Activated naive CD8-positive, alpha-beta T cell (primary cell): ENCODE results near the gene PDIA5.

ENCODE experiments used
- H3K27ac Mint-ChIP-seq: one replicate; pipeline ENCODE4 v1.8.0; 2021; ENCODE audit warnings: mixed read lengths
- H3K27me3 Mint-ChIP-seq: one replicate; pipeline ENCODE4 v1.8.0; 2021; ENCODE audit warnings: mixed read lengths
- H3K36me3 Mint-ChIP-seq: one replicate; pipeline ENCODE4 v1.8.0; 2021; ENCODE audit warnings: mixed read lengths
- H3K4me1 Mint-ChIP-seq: one replicate; pipeline ENCODE4 v1.8.0; 2021; ENCODE audit warnings: low read depth, mixed read lengths
- H3K4me3 Mint-ChIP-seq: one replicate; pipeline ENCODE4 v1.8.0; 2021; ENCODE audit warnings: mild to moderate bottlenecking, mixed read lengths
- H3K9me3 Mint-ChIP-seq: one replicate; pipeline ENCODE4 v1.8.0; 2021; ENCODE audit warnings: low read depth, mixed read lengths

PDIA5 gene

GRCh38 chr3:123072152-123072551, 5.3 kb downstream of the PDIA5 start:
- Mint-ChIP-seq H3K27me3 (no peaks in the 10 kb centered on the region), H3K4me1 (peaks cover 30% of the 10 kb centered on the region), H3K9me3 (no peaks in the 10 kb centered on the region), H3K27ac (no peak overlapping the region), H3K36me3 (peaks cover 2% of the 10 kb centered on the region), H3K4me3 (no peak overlapping the region)

GRCh38 chr3:123072564-123072963, 5.7 kb downstream of the PDIA5 start:
- Mint-ChIP-seq H3K27ac (no peak overlapping the region), H3K27me3 (no peaks in the 10 kb centered on the region), H3K9me3 (no peaks in the 10 kb centered on the region), H3K4me3 (no peak overlapping the region), H3K4me1 (peaks cover 30% of the 10 kb centered on the region), H3K36me3 (peaks cover 2% of the 10 kb centered on the region)

- Mint-ChIP-seq H3K27ac (peak overlapping the region; percentile 4), H3K27me3 (no peaks in the 10 kb centered on the region), H3K4me3 (no peak overlapping the region), H3K36me3 (peaks cover 2% of the 10 kb centered on the region), H3K9me3 (no peaks in the 10 kb centered on the region), H3K4me1 (peaks cover 16% of the 10 kb centered on the region)
Measured at GRCh38 chr3:123075359-123075758, 8.5 kb downstream of the PDIA5 start.

DNA sequence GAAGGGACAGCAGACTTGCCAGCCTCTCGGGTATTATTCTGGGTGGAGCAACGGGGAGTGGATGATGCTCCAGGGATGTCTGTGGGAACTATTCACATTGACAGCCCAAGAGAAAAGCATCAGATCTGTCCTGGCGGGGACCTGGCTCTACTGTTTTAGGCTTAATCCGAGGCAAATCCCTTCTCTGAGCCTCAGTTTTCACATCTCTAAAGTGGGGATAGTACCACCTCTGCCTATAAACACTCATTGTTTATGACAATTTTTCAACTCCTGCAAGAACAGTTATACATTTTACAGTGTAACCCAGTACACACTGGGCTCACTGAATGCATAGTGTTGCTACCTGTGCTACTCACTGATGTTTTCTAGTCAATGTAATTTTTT, 9.3 kb downstream of the PDIA5 start:
- Mint-ChIP-seq H3K4me1 (peaks cover 16% of the 10 kb centered on the region), H3K27me3 (no peaks in the 10 kb centered on the region), H3K4me3 (no peak overlapping the region), H3K9me3 (no peaks in the 10 kb centered on the region), H3K27ac (no peak overlapping the region), H3K36me3 (peaks cover 2% of the 10 kb centered on the region)

- no peaks in the 10 kb centered on the region for H3K9me3 Mint-ChIP-seq
- no peak overlapping the region for H3K27ac Mint-ChIP-seq
- no peak overlapping the region for H3K4me3 Mint-ChIP-seq
- H3K4me1 Mint-ChIP-seq: peaks cover 18% of the 10 kb centered on the region
- H3K36me3 Mint-ChIP-seq: peaks cover 2% of the 10 kb centered on the region
- no peaks in the 10 kb centered on the region for H3K27me3 Mint-ChIP-seq
Measured at GRCh38 chr3:123076496-123077418, 9.9 kb downstream of the PDIA5 start.

GRCh38 chr3:123078101-123078500, 11.3 kb downstream of the PDIA5 start:
- H3K36me3 Mint-ChIP-seq: peaks cover 2% of the 10 kb centered on the region
- no peaks in the 10 kb centered on the region for H3K9me3 Mint-ChIP-seq
- no peak overlapping the region for H3K27ac Mint-ChIP-seq
- H3K4me3 Mint-ChIP-seq: no peak overlapping the region
- H3K27me3 Mint-ChIP-seq: no peaks in the 10 kb centered on the region
- H3K4me1 Mint-ChIP-seq: peaks cover 21% of the 10 kb centered on the region

DNA sequence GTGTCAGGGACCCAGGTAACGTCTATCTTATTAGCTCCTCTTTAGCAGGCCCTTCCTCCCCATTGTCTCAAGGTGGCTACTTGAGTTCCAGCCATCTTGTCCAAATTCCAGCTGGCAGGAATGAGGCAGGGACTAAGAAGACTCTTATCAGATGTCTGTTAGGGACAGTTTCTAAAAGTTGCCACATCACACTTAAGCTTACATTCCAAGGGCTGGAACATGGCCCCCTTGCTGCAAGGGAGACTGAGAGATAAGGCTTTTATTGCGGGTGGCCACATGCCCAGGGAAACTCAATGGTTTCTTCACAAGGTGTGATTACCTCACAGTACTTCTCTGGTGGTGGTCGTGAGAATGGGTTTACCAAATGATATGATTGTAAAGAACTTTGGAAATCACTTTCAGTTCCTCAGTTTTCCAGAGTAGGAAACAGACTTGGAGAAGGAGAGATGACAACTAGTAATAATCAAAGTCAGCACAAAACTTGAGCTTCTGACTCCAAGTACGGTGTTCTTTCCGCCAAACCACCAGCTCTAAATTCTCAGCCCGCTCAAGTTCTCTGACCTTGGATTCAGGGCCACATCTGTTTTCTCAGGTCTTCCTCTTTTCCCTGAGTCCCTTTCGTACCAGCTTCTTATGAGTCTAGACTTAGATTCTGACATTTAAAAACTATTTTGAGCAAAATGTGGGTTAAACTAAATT, 14.2 kb downstream of the PDIA5 start:
- Mint-ChIP-seq H3K4me1 (peaks cover 40% of the 10 kb centered on the region), H3K27me3 (no peaks in the 10 kb centered on the region), H3K36me3 (peaks cover 2% of the 10 kb centered on the region), H3K4me3 (no peak overlapping the region), H3K27ac (no peak overlapping the region), H3K9me3 (no peaks in the 10 kb centered on the region)

DNA sequence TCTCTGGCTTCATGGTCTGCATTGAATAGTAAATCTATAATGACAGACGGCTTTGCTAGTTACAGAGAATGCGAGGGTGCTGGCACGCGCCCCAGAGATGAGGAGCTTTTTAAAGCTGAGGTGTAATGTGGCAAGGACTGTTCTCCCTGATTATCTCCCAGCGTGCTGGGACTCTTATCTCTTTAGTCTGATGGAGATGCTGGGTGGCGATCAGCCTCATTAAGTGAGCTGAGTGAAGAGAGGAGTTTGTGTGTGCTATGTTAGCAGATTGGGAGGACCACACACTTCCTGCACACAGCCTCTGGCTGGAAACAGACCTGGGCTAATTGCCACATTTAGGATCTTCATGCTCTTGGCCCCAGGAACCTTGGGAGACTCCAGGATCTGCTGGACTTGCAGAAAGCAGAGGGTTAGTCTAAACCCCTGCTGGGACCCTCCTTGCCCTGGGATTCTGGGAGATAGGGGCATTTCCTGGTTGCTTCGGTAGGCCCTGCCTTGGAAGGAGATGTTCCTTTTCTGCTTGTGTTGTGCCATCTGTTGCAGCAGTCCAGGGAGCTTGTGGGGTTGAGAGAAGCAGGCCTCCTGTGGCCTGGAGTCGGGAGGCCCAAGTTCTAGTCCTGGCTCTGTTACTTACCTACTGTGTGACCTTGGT, 15.0 kb downstream of the PDIA5 start:
- H3K27me3 Mint-ChIP-seq: no peaks in the 10 kb centered on the region
- no peaks in the 10 kb centered on the region for H3K9me3 Mint-ChIP-seq
- H3K4me3 Mint-ChIP-seq: no peak overlapping the region
- H3K27ac Mint-ChIP-seq: no peak overlapping the region
- H3K36me3 Mint-ChIP-seq: peaks cover 2% of the 10 kb centered on the region
- peaks cover 41% of the 10 kb centered on the region for H3K4me1 Mint-ChIP-seq

DNA sequence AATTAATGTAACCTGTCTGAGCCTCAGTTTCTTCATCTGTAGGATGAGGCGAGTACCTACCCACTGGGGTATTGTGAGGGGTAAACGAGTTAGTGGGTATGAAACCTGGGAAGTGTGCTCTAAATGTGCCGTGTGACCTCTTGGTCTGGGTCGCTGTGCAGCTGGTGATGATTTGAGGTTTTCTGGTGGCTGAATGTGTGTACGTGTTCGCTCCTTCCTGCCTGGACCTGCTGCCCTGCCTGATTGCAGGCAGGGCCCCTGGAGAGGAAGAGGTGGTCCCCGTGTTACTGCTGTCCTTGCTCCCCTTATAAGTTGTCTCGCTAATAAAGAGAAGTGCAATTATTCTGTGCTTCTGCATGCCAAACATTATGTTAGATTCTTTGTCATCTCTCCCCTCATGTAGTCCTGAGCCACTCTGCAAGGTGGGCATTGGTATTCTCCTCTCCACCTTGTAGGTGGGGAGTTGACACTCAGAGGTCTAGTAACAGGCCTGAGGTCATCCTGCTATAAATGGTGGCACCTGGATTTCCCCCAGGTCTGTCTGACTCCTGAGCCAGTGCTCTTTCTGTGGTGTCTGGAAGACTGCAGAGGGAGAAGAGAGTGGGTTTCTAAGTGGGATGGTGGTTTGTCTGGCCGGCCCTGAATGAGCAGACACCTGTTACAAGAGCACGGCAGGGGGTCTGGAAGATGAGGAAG, 15.7 kb downstream of the PDIA5 start:
- Mint-ChIP-seq H3K4me1 (peaks cover 42% of the 10 kb centered on the region), H3K4me3 (no peak overlapping the region), H3K27ac (no peak overlapping the region), H3K27me3 (no peaks in the 10 kb centered on the region), H3K9me3 (no peaks in the 10 kb centered on the region), H3K36me3 (peaks cover 2% of the 10 kb centered on the region)

DNA sequence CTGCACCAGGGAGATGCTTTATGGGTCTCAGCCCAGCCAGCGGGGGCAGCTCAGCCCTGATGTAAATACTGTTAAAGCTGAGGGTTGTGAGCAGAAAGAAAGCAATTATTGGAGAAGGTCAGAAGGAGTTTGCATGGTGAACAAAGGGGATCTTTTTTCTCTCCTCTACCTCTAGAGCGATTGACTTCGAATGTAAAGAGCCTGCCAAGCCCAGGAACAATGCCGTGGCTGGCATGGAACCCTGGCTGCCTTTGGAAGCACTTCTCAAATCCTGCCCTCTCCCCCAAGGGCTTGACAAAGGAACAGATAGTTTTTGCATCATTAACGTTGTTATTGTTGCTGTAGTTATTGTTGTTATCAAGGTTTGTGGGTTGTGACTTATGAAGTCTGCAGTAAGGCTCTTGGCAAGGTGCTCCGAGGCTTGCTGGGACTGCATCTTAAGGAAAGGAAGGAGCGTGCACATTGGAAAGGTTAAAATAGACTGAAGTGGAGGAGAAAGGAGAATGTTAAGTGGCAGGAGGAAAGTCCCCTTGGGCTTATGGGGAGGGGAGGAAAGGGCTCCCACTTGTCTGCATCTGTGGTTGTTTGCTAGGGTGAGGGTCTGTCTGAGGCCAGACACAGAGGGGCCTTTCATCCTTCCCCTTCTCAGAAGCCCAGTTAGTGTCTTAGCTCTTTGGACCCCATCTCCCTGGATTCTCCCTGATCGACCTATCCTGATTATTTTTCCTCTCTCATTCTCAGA, 16.7 kb downstream of the PDIA5 start:
- Mint-ChIP-seq H3K27ac (no peak overlapping the region), H3K27me3 (no peaks in the 10 kb centered on the region), H3K4me3 (no peak overlapping the region), H3K4me1 (peaks cover 42% of the 10 kb centered on the region), H3K36me3 (no peaks in the 10 kb centered on the region), H3K9me3 (no peaks in the 10 kb centered on the region)

GRCh38 chr3:123084192-123084591, 17.4 kb downstream of the PDIA5 start:
- Mint-ChIP-seq H3K27me3 (no peaks in the 10 kb centered on the region), H3K4me3 (no peak overlapping the region), H3K36me3 (no peaks in the 10 kb centered on the region), H3K27ac (no peak overlapping the region), H3K9me3 (no peaks in the 10 kb centered on the region), H3K4me1 (peaks cover 43% of the 10 kb centered on the region)

DNA sequence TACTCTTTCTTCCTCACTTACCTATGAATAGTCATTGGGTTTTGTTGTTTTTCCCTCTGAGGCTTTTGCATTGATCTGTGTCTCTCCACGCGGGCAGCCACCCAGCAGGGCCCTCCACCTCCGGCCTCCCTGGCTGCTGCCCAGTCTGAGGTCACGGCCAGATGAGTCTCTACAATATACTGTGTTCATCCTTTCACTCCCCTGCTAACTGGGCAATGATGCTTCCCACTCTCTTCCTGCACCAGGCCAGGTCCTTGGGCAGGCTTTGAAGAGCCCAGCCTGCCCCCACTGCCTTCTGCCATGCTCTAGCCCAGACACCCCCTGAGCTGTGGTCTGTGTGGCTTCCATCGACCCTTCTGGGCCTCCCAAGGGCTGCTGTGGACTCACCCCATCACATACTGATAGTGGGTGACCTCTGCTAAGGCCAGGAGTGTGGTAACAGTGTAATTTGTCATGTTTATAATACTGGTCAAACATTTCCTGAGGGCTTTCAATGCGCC, 18.0 kb downstream of the PDIA5 start:
- peaks cover 44% of the 10 kb centered on the region for H3K4me1 Mint-ChIP-seq
- H3K4me3 Mint-ChIP-seq: no peak overlapping the region
- no peaks in the 10 kb centered on the region for H3K27me3 Mint-ChIP-seq
- H3K9me3 Mint-ChIP-seq: no peaks in the 10 kb centered on the region
- no peak overlapping the region for H3K27ac Mint-ChIP-seq
- no peaks in the 10 kb centered on the region for H3K36me3 Mint-ChIP-seq

DNA sequence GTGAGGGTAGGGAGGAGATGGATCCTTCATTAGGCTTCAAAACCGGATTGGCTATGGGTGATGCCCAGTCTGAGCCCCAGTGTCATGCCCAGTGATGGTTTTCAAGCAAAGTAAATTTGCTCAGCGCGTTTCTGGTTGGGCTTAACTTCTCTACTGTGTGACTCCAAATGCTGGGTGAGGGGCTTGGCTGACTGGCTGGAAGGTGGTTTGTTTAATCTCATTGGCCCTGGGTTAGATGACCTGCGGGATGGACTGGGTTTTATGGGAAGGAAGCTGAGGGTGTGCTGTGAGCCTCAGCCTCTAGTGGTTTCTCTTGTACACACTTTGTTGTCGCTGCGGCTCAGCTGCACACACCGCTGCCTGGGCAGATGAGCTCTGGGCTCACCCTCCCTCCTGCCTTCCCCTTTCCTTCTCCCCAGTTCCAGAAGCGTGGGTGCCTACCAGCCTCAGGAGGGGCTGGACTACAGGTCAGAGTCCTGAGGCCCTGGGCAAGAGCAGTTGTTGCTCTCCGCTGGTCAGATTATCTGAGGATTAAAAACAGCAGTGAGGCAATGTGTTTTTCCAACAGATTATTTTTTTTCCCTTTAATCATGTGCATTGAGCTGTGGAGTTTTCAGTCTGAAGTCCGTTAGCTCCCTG, 18.6 kb downstream of the PDIA5 start:
- H3K36me3 Mint-ChIP-seq: no peaks in the 10 kb centered on the region
- no peak overlapping the region for H3K4me3 Mint-ChIP-seq
- H3K4me1 Mint-ChIP-seq: peaks cover 49% of the 10 kb centered on the region
- no peaks in the 10 kb centered on the region for H3K9me3 Mint-ChIP-seq
- no peaks in the 10 kb centered on the region for H3K27me3 Mint-ChIP-seq
- no peak overlapping the region for H3K27ac Mint-ChIP-seq
